Keratinocyte (primary cell): Measurements from ENCODE around the gene RAD23A. TPM values are rescaled to one million over a fixed set of nuclear protein-coding genes. Genes with fewer than 3 reads are reported as not detected.
A peak's percentile ranks its signal among the peaks of the same experiment; 100 is the strongest.

ENCODE experiments used
- DNase-seq: peaks from one replicate; pipeline ENCODE4 v3.0.0-alpha.2; 2011; ENCODE audit warnings: low read depth, missing footprints, low spot score
- FAIRE-seq: peaks from 2 replicates; lab custom pipeline; 2011; peaks lifted over from hg19 to GRCh38; lab: Jason Lieb, UNC
- H2AFZ ChIP-seq: 2 replicates; pipeline ENCODE4 v1.6.0; 2012; ENCODE audit warnings: low read length, control low read depth, inconsistent platforms; ENCODE audit not compliant: control insufficient read depth
- H3K27ac ChIP-seq: 2 replicates; pipeline ENCODE4 v1.5.1; 2011; ENCODE audit warnings: low read length; ENCODE audit not compliant: control insufficient read depth, insufficient read depth
- H3K27me3 ChIP-seq: 3 replicates; pipeline ENCODE4 v1.6.0; 2011; ENCODE audit warnings: low read length; ENCODE audit not compliant: control insufficient read depth, insufficient read depth; ENCODE audit errors: extremely low read depth
- H3K36me3 ChIP-seq, 2 experiments: 2 replicates in 1 of 2; 3 replicates in 1 of 2; pipeline ENCODE4 v1.5.1; 2011; ENCODE audit warnings: low read length in 2 of 2, mild to moderate bottlenecking in 1 of 2; ENCODE audit not compliant: control insufficient read depth in 2 of 2, insufficient read depth in 2 of 2; ENCODE audit errors: extremely low read depth in 1 of 2
- H3K4me1 ChIP-seq: 3 replicates; pipeline ENCODE4 v1.5.1; 2011; ENCODE audit warnings: low read length; ENCODE audit not compliant: control insufficient read depth, insufficient read depth; ENCODE audit errors: extremely low read depth
- H3K4me2 ChIP-seq: 3 replicates; pipeline ENCODE4 v1.6.0; 2011; ENCODE audit warnings: low read depth, low read length; ENCODE audit not compliant: control insufficient read depth, insufficient read depth; ENCODE audit errors: extremely low read depth
- H3K4me3 ChIP-seq, 3 experiments: fragments of 200-600 bp in 1 of 3; sonication (generic) in 1 of 3; 2 replicates in 2 of 3; 3 replicates in 1 of 3; pipeline ENCODE4 v1.5.1; 2011 to 2016; ENCODE audit warnings: low read length in 3 of 3, mild to moderate bottlenecking in 3 of 3, control low read depth in 2 of 3, inconsistent platforms in 1 of 3, low read depth in 1 of 3, mixed read lengths in 1 of 3, mixed run types in 1 of 3, moderate library complexity in 1 of 3; ENCODE audit not compliant: control insufficient read depth in 2 of 3, insufficient read depth in 2 of 3; ENCODE audit errors: extremely low read depth in 1 of 3
- H3K79me2 ChIP-seq: 2 replicates; pipeline ENCODE4 v1.6.0; 2012; ENCODE audit warnings: low read length; ENCODE audit not compliant: control insufficient read depth, insufficient read depth
- H3K9ac ChIP-seq: 3 replicates; pipeline ENCODE4 v1.6.0; 2011; ENCODE audit warnings: low read length; ENCODE audit not compliant: control insufficient read depth, insufficient read depth; ENCODE audit errors: extremely low read depth
- H3K9me1 ChIP-seq: 3 replicates; pipeline ENCODE4 v1.6.0; 2011; ENCODE audit warnings: low read length; ENCODE audit not compliant: control insufficient read depth, insufficient read depth; ENCODE audit errors: extremely low read depth
- H3K9me3 ChIP-seq: 2 replicates; pipeline ENCODE4 v1.5.1; 2012; ENCODE audit warnings: low read depth, low read length; ENCODE audit not compliant: control insufficient read depth
- H4K20me1 ChIP-seq: 3 replicates; pipeline ENCODE4 v1.6.0; 2011; ENCODE audit warnings: low read length; ENCODE audit not compliant: control insufficient read depth, insufficient read depth; ENCODE audit errors: extremely low read depth
- CTCF ChIP-seq, 3 experiments: IDR thresholded peaks in 1 of 3; conservative IDR thresholded peaks in 1 of 3; optimal IDR thresholded peaks in 1 of 3; 2 replicates in 2 of 3; 3 replicates in 1 of 3; pipeline versions ENCODE3 to v1.5.1; 2011; ENCODE audit warnings: low read length in 3 of 3, mild to moderate bottlenecking in 3 of 3, moderate library complexity in 2 of 3, control low read depth in 1 of 3, inconsistent platforms in 1 of 3; ENCODE audit not compliant: insufficient read depth in 2 of 3; ENCODE audit errors: extremely low read depth in 1 of 3
- EZH2 ChIP-seq: IDR thresholded peaks from one replicate; pipeline ENCODE4 v1.6.1; 2012; ENCODE audit warnings: inconsistent platforms, mild to moderate bottlenecking, low read length, moderate library complexity
- dilution Hi-C: fragments of 300-500 bp; cut with MboI; formaldehyde crosslinking; loops from one replicate; pipeline ENCODE4 v1.7.0; 2020; ENCODE audit warnings: low sequenced_read_pairs; ENCODE audit not compliant: extremely low pct_ligation_motif_present
- polyA plus RNA-seq, 5 experiments: library from polyadenylated mRNA; depleted of rRNA in 3 of 5; stranded (reverse) in 3 of 5; stranded (forward) in 1 of 5; unstranded in 1 of 5; fragments of >200 nt; gene quantifications; 1 replicate in 1 of 5; 2 replicates in 3 of 5; 3 replicates in 1 of 5; pipeline versions ENCODE4 v1.2.1 to v1.2.3, GENCODE V29; 2011 to 2012; ENCODE audit warnings: missing spikeins in 2 of 5, low read depth in 1 of 5, low replicate concordance in 1 of 5

Gene RAD23A
- polyA plus RNA-seq, 1 donor (not counting 4 experiments of a cell fraction or from before 2014, with no cell fraction given): 23.7 TPM

GRCh38 chr19:12912571-12912970, 33.1 kb upstream of the RAD23A start:
- no peak overlapping the region for H3K4me3 ChIP-seq
- no peak overlapping the region for H3K27ac ChIP-seq
- FAIRE-seq: no peak

GRCh38 chr19:12913011-12913561, 32.6 kb upstream of the RAD23A start:
- dilution Hi-C loops: no loop called here
- no peaks in the 10 kb centered on the region for H3K79me2 ChIP-seq
- H3K36me3 ChIP-seq: no peaks in the 10 kb centered on the region
- DNase-seq (no peak), FAIRE-seq (no peak)
- peak overlapping the region; percentile 83 for H2AFZ ChIP-seq
- H3K9ac ChIP-seq: peak overlapping the region; percentile 33
- H3K27ac ChIP-seq: no peak overlapping the region
- H3K9me3 ChIP-seq: no peaks in the 10 kb centered on the region
- peaks cover 8% of the 10 kb centered on the region for H3K4me1 ChIP-seq
- no peaks in the 10 kb centered on the region for H3K9me1 ChIP-seq
- TF ChIP-seq CTCF (optimal IDR thresholded peaks at IDR 0.05 in 1 of 3, IDR thresholded peaks at IDR 0.05 in 1 of 3, conservative IDR thresholded peaks at IDR 0.05 in 1 of 3; ENCODE audit: extremely low read depth in 1 of 3, insufficient read depth in 2 of 3, low read length in 3 of 3) (no peak), EZH2 (no peak)
- no peaks in the 10 kb centered on the region for H4K20me1 ChIP-seq
- peak overlapping the region in 1 of 3 experiments; percentile 10 for H3K4me3 ChIP-seq
- H3K27me3 ChIP-seq: no peaks in the 10 kb centered on the region
- H3K4me2 ChIP-seq: peak overlapping the region; percentile 51

More at GRCh38 chr19:12912571-12912970, 33.1 kb upstream of the RAD23A start:
- Histone ChIP-seq H3K9ac (no peak overlapping the region), H3K4me1 (peaks cover 8% of the 10 kb centered on the region), H3K79me2 (no peaks in the 10 kb centered on the region), H3K9me1 (no peaks in the 10 kb centered on the region), H2AFZ (peak overlapping the region; percentile 83), H3K27me3 (no peaks in the 10 kb centered on the region), H3K36me3 (no peaks in the 10 kb centered on the region), H4K20me1 (no peaks in the 10 kb centered on the region), H3K9me3 (no peaks in the 10 kb centered on the region), H3K4me2 (peak overlapping the region; percentile 51)
- no peak for TF ChIP-seq CTCF (optimal IDR thresholded peaks at IDR 0.05 in 1 of 3, IDR thresholded peaks at IDR 0.05 in 1 of 3, conservative IDR thresholded peaks at IDR 0.05 in 1 of 3; ENCODE audit: extremely low read depth in 1 of 3, insufficient read depth in 2 of 3, low read length in 3 of 3)
- TF ChIP-seq EZH2: no peak
- dilution Hi-C loops: no loop called here
- no peak for DNase-seq
